Hematopoietic multipotent progenitor cell (in vitro differentiated cells): ENCODE measurements around the gene MALRD1. TPM values are rescaled to one million over a fixed set of nuclear protein-coding genes. Genes with fewer than 3 reads are reported as not detected.

Experiments used
- DNase-seq, 3 donors: peaks; one replicate each; pipeline ENCODE4 v3.0.0-alpha.2; 2011 to 2015; ENCODE audit warnings: low read depth in 2 of 3, low spot score in 2 of 3
- total RNA-seq: library from RNA; depleted of rRNA; stranded (reverse); fragments of >200 nt; gene quantifications from one replicate; pipeline ENCODE4 v1.2.3, GENCODE V29; 2012

Gene MALRD1
- total RNA-seq, 1 donor, result 35.5 TPM

DNA sequence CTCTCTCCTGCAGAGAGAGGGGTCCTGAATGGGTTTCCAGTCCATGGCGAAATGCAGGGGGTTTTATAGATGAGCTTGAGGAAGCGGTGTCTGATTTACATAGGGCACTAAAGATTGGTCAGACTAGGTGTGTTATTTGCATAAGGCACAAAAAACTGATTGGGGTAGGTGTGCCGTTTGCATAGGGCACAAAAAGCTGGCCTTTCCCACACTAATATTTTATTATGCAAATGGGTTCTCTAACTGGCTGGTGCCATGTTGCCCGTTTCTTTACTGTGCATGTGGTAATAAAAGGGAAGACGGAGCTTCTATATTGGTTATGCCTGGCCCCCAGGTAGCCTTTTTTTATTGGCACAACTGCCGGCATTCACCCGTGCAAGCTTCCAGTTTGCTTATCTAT is 50.2 kb downstream of the MALRD1 start:
- no peak for DNase-seq

DNA sequence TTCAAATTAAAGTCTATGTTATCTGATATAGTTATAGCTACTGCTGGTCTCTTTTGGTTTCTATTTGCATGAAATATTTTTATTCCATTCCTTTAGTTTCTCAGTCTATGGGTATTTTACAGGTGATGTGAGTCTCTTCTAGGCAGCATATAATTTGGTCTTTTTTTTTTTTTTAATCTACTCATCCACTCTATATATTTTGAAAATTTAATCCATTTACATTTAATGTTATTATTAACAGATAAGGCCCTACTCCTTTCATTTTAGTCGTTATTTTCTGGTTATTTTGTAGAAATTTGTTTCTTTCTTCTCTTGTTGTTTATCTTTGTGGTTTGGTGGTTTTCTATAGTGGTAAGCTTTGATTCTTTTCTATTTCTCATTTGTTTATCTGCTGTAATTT is 58.8 kb downstream of the MALRD1 start:
- no peak for DNase-seq

GRCh38 chr10:19111501-19112267 is 63.1 kb downstream of the MALRD1 start:
- no peak for DNase-seq

- no peak for DNase-seq
These were observed 68.8 kb downstream of the MALRD1 start for GRCh38 chr10:19117438-19117837.

DNA sequence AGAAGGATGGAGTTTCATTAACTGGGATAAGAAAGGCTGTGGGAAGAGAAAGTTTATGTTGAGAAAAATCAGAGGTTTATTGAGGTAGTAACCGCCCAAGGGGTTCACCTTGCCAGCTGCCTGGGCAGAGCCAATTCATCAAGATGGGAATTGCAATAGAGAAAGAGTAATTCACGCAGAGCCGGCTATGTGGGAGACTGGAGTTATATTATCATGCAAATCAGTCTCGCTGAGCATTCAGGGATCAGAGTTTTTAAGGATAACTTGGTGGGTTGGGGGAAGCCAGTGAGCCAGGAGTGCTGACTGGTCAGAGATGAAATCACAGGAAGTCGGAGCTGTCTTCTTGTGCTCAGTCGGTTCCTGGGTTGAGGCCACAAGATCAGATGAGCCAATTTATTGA is 70.6 kb downstream of the MALRD1 start:
- DNase-seq, result no peak

DNA sequence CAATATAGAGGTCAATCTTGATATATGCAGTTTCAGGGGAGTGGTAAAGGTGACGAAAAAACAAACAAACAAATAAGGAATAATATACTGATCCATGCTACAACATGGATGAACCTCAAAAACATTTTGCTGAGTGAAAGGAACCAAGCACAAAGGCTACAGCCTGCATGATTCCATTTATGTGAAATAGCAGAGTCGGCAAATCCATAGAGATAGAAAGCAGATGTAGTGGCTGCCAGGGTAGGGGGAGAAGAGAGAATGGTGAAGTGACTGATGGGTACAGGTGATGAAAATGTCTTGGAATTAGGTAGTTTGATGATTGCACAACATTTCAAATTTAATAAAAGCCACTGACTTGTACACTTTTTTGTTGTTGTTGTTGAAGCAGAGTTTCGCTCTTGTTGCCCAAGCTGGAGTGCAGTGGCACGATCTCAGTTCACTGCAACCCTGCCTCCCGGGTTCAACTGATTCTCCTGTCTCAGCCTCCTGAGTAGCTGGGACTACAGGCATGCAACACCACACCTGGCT is 71.8 kb downstream of the MALRD1 start:
- DNase-seq, result no peak

- no peak for DNase-seq
These were observed 85.4 kb downstream of the MALRD1 start for GRCh38 chr10:19133992-19134391.

- no peak for DNase-seq
These were observed 94.4 kb downstream of the MALRD1 start for GRCh38 chr10:19142967-19143366.

DNA sequence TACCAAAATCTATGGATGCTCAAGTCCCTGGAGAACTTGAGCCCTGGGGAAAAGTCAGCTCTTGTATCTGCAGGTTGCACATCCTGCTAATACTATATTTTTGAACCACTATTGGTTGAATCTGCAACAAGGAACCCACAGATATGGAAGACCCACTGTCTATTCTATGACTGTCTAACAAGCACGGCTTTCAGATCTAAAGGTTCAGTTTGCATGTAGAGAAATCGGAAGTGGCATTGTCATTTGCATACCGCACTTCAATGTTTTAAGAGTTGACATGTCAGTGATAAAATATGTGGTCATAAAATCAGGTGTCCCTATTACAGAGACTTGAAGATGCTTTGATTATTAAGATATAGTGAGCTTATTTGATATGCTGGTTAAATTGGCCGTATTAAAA is 95.6 kb downstream of the MALRD1 start:
- no peak for DNase-seq

DNA sequence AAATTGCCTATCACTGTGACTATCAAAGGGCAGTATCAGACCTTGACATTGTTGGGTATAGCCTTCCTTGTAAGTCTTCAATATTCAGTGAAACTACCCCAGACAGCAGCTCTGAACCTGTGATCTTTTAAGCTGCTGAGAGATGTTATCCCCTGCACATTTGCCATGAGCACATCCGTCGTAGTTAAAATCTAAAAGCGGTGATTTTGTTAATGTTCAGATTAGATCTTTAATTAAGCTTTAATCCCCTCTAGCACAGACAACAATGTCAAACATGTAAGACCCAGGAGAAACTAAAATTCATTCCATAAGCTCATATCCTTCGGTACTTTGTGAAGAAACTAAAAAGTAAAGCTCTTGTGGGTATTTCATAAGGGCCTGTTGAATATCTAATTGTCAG is 105.8 kb downstream of the MALRD1 start:
- no peak for DNase-seq

DNA sequence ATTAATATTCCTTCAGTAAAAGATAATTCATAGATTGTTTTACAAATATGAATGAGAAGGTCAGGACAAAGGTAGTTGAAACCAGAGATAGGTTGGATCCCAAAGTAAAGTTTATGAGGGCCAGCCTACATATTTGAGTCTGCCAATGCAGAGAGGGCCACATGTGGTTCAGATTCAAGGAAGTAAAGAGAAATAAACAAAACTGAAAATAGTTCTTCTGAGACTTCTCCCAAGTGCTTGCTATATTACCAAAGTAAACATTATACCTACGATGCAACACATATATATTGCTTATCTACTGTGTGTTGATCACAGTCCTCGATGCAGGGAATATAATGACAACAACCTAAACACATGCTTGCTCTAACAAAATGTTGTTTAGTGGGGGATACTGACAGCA is 109.8 kb downstream of the MALRD1 start:
- DNase-seq, result no peak

- DNase-seq, result no peak
These were observed 110.3 kb downstream of the MALRD1 start for GRCh38 chr10:19158870-19159269.

DNA sequence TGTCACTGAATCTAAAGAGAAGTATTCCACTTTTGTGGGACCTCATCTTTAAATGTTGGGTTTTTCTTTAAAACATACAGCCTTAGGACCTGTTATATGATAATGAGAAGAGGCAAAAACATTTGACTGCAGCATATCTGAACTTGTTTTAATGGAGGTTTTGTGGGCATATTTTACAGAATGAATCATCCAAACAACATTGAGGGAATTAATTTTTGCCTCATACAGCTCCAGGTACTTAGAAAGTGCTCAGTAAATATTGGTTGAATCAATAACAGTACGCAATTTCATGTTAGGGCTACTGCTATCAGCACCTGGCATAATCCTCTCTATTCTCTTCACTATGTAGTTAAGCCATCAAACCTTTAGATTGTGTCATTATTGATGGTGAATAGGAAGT is 115.9 kb downstream of the MALRD1 start:
- DNase-seq, result no peak

DNA sequence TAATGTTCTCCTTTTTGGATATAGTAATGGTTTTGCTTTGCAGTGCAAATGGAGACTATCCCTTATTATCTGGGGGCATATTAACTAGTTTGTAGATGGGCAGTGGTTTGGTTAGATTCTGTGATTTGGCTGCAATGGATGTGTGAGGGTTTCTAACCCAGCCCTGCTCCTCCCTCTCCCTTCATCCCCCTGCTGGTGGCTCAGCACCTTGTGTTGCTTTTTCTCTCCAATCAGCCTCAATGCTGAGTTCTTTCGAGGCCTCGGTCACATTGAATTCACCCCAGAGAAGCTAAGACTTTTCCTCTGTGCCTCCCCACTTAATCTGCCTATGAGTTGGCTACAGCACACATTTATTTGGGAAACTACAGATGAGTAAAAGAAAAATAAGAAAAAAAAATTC is 120.0 kb downstream of the MALRD1 start:
- no peak for DNase-seq

GRCh38 chr10:19169041-19169440 is 120.4 kb downstream of the MALRD1 start:
- DNase-seq, result no peak

DNA sequence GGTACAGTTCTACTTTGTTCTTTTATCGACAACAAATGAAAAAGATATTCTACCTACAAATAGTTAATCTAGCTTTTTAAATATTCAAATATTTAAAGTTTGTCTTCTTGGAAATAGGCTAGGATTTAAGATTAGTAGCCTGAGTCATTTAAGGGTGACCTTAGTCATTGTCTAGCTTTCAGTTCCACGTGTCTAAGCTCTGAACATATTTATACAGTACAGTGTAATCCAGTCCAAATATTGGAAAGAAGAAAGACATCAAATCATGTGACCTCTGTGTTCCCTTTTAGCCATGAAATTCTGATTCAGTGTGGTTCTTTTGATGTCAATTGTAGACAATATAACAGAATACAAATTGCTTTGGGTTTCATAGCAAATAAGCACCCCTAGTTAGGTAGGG is 121.1 kb downstream of the MALRD1 start:
- no peak for DNase-seq

DNA sequence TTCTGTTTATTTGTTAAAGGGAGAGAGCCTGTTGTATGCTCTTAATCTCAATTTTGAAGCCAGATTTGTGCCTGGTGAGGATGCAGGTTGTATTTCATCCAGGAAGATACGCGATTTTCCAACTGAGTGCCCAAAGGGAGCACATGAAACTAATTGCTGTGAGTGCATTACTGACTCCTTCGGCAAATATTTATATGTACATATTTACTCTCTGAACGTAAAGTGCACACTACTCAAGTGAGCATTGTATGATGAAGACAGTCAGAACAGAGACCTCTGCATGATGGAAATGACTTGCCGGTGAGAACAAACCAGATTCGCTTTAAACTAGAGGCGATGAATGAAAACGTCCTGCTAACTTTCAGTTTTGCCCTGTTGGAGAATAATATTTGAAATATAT is 130.1 kb downstream of the MALRD1 start:
- no peak for DNase-seq

DNA sequence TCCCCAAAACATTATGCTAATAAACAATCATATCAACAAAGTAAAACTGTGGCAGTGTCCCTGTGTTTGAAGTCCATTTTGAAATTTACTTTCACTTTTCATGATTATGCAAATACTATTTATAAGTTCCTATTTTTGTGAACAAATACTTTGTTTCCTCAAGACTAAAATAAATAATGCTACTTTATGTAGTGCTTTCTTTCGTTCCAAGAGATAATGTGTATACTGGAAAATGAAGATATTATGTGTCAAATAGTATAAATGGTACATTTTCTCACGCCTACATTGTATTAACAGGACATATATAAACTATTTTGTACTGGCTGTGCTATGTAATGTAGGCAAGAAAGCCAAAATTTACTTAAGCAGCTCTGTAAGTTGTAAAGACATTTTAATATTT is 136.3 kb downstream of the MALRD1 start:
- no peak for DNase-seq

DNA sequence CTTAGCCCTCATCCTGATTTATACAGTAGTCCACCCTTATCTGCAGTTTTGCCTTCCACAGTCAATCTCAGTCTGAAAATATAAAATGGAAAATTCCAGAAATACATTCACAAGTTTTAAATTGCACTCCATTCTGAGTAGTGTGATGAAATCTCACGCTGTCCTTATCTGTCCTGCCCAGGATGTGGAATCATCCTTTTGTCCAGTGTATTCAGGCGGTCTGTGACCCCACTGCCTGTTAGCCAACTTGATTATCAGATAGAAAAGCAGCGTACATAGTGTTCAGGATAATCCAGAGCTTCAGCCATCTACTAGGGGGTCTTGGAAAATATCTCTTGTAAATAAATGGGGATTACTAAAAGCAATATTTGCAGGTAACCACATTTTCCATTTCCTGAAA is 146.3 kb downstream of the MALRD1 start:
- DNase-seq, result no peak

DNA sequence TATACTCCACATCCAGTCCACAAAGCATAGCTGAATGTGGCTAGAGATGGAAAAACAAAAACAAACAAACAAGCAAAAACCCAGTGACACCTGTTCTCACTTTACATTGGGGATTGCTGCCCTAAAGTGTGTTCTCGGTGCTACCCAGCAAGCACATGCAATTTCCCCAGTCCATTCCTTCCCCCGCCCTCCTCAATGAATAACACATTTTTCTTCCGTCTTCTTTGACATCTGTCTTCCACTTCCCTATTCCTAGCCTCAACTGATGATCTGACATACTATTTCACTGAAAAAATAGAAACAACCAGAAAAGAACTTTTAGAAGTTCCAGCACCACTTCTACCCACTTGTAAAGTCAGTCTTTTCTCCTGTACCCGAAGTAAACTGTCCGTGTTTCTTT is 147.1 kb downstream of the MALRD1 start:
- DNase-seq, result no peak

GRCh38 chr10:19200211-19200610 is 151.6 kb downstream of the MALRD1 start:
- no peak for DNase-seq

DNA sequence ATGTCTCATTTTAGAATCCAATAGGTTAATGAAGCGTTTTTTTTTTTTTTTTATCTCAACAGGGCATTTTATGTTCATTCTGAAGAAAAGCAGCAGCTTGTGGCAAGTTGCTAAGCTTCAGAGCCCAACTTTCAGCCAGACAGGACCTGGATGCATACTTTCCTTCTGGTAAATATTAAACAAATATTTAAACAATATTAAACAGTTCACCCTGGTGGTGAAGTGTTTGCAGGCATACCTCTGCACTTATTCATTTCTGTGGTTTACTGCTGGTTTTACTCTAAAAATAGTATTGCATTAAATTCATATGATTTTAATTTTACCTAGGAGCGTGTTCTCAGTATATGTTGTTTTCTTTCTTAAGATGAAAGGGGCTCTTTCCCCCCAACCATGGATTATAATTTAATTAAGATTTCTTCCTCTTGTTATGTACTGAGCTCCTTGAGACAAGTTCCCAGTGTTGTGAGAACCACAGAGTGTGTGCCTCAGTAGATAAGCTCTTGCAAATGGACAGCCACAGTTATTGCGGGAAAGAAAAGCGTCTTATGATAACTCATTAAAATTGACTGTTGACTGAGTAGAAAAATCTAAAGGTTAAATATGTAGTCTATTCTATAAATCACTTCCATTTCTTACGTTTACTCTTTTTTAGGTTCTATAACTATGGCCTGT is 155.8 kb downstream of the MALRD1 start:
- DNase-seq, result no peak
